Measurements from ENCODE around the gene TRPC4AP.

The TRPC4AP gene

GRCh38 chr20:35006009-35006408 lies 86.6 kb downstream of the TRPC4AP start:
- peaks cover 71% of the 10 kb centered on the region for H3K36me3 ChIP-seq (ENCODE audit: control insufficient read depth, insufficient read depth, low read length)
- no peak overlapping the region for H3K4me3 ChIP-seq (replicated peaks; ENCODE audit: low read depth, low read length)
- no peak for DNase-seq (ENCODE audit: extremely low read depth, insufficient read length)
- no peaks in the 10 kb centered on the region for H3K27me3 ChIP-seq (replicated peaks; ENCODE audit: control insufficient read depth, insufficient read depth, low read length)
- no peak for TF ChIP-seq CTCF (IDR thresholded peaks at IDR 0.05; ENCODE audit: insufficient read depth, low read length, poor library complexity, severe bottlenecking)

- TF ChIP-seq CTCF (IDR thresholded peaks at IDR 0.05; ENCODE audit: insufficient read depth, low read length, poor library complexity, severe bottlenecking) = no peak
- no peak overlapping the region for H3K4me3 ChIP-seq (replicated peaks; ENCODE audit: low read depth, low read length)
- H3K27me3 ChIP-seq (replicated peaks; ENCODE audit: control insufficient read depth, insufficient read depth, low read length) = no peaks in the 10 kb centered on the region
- no peak for DNase-seq (ENCODE audit: extremely low read depth, insufficient read length)
- H3K36me3 ChIP-seq (ENCODE audit: control insufficient read depth, insufficient read depth, low read length) = peaks cover 75% of the 10 kb centered on the region
These were observed 87.1 kb downstream of the TRPC4AP start for GRCh38 chr20:35005463-35005961.

- H3K36me3 ChIP-seq (ENCODE audit: control insufficient read depth, insufficient read depth, low read length) = peaks cover 71% of the 10 kb centered on the region
- no peak for TF ChIP-seq CTCF (IDR thresholded peaks at IDR 0.05; ENCODE audit: insufficient read depth, low read length, poor library complexity, severe bottlenecking)
- no peak overlapping the region for H3K4me3 ChIP-seq (replicated peaks; ENCODE audit: low read depth, low read length)
- no peaks in the 10 kb centered on the region for H3K27me3 ChIP-seq (replicated peaks; ENCODE audit: control insufficient read depth, insufficient read depth, low read length)
- no peak for DNase-seq (ENCODE audit: extremely low read depth, insufficient read length)
These were observed 87.7 kb downstream of the TRPC4AP start for GRCh38 chr20:35004749-35005462.

- TF ChIP-seq CTCF (IDR thresholded peaks at IDR 0.05; ENCODE audit: insufficient read depth, low read length, poor library complexity, severe bottlenecking) = no peak
- Histone ChIP-seq H3K4me3 (replicated peaks; ENCODE audit: low read depth, low read length) (no peak overlapping the region), H3K27me3 (replicated peaks; ENCODE audit: control insufficient read depth, insufficient read depth, low read length) (no peaks in the 10 kb centered on the region), H3K36me3 (ENCODE audit: control insufficient read depth, insufficient read depth, low read length) (peaks cover 66% of the 10 kb centered on the region)
- DNase-seq (ENCODE audit: extremely low read depth, insufficient read length) = no peak
These were observed 88.4 kb downstream of the TRPC4AP start for GRCh38 chr20:35004051-35004725.

- TF ChIP-seq CTCF (IDR thresholded peaks at IDR 0.05; ENCODE audit: insufficient read depth, low read length, poor library complexity, severe bottlenecking) = no peak
- Histone ChIP-seq H3K27me3 (replicated peaks; ENCODE audit: control insufficient read depth, insufficient read depth, low read length) (no peaks in the 10 kb centered on the region), H3K4me3 (replicated peaks; ENCODE audit: low read depth, low read length) (no peak overlapping the region), H3K36me3 (ENCODE audit: control insufficient read depth, insufficient read depth, low read length) (peaks cover 67% of the 10 kb centered on the region)
- no peak for DNase-seq (ENCODE audit: extremely low read depth, insufficient read length)
These were observed 89.2 kb downstream of the TRPC4AP start for GRCh38 chr20:35003211-35004031.
